PC-3 (cell line): Measurements from ENCODE around the gene SH3BP5.
A peak's percentile ranks its signal among the peaks of the same experiment; 100 is the strongest.

Experiments used
- CTCF ChIP-seq: fragments of 300-600 bp; sonication (generic); conservative IDR thresholded peaks from 2 replicates; pipeline ENCODE4 v1.5.1; 2017; ENCODE audit warnings: antibody characterized with exemption, low read depth, mild to moderate bottlenecking, low read length
- EZH2phosphoT487 ChIP-seq: fragments of 300-600 bp; sonication (generic); IDR thresholded peaks from 2 replicates; pipeline ENCODE4 v1.6.1; 2018; ENCODE audit warnings: mild to moderate bottlenecking, antibody characterized with exemption, low read length, borderline replicate concordance

- peak; percentile 27; the same call in 1 of the 2 replicates for TF ChIP-seq CTCF
- TF ChIP-seq EZH2phosphoT487 = no peak
These were observed 59.8 kb downstream of the SH3BP5 start for GRCh38 chr3:15272426-15273196.
